Glutamatergic neuron (in vitro differentiated cells): ENCODE results near the gene EML1. TPM values are rescaled to one million over a fixed set of nuclear protein-coding genes. Genes with fewer than 3 reads are reported as not detected.

Experiments used
- DNase-seq: peaks from one replicate; pipeline ENCODE4 v3.0.0; 2022
- H3K27ac Mint-ChIP-seq: one replicate; pipeline ENCODE4 v1.8.0; 2020; ENCODE audit warnings: mild to moderate bottlenecking, mixed read lengths, inconsistent platforms; ENCODE audit not compliant: unreplicated experiment
- H3K27me3 Mint-ChIP-seq: one replicate; pipeline ENCODE4 v1.8.0; 2020; ENCODE audit warnings: mild to moderate bottlenecking, moderate library complexity, mixed read lengths, inconsistent platforms; ENCODE audit not compliant: unreplicated experiment
- H3K36me3 Mint-ChIP-seq: one replicate; pipeline ENCODE4 v1.8.0; 2020; ENCODE audit warnings: mild to moderate bottlenecking, mixed read lengths, inconsistent platforms; ENCODE audit not compliant: unreplicated experiment
- H3K4me1 Mint-ChIP-seq: one replicate; pipeline ENCODE4 v1.8.0; 2020; ENCODE audit warnings: mild to moderate bottlenecking, low read depth, mixed read lengths, inconsistent platforms; ENCODE audit not compliant: unreplicated experiment
- H3K4me3 Mint-ChIP-seq: one replicate; pipeline ENCODE4 v1.8.0; 2020; ENCODE audit warnings: mild to moderate bottlenecking, mixed read lengths, inconsistent platforms; ENCODE audit not compliant: unreplicated experiment
- H3K9me3 Mint-ChIP-seq: one replicate; pipeline ENCODE4 v1.8.0; 2020; ENCODE audit warnings: mild to moderate bottlenecking, moderate library complexity, mixed read lengths, inconsistent platforms; ENCODE audit not compliant: unreplicated experiment
- CTCF ChIP-seq: fragments of 200-600 bp; sonication (generic); IDR thresholded peaks from one replicate; pipeline ENCODE4 v1.5.0; 2021; ENCODE audit not compliant: partially characterized antibody, unreplicated experiment
- total RNA-seq: library from RNA; stranded (reverse); fragmentation: NEBNext Ultra II Directional; extraction: Animal tissue kit (Norgen Biotek cat#: 25700); gene quantifications from one replicate; pipeline ENCODE4 v1.2.1, GENCODE V29; 2021; ENCODE audit not compliant: unreplicated experiment

EML1 gene
- total RNA-seq, 1 donor from 2014 or later: 73.6 TPM

DNA sequence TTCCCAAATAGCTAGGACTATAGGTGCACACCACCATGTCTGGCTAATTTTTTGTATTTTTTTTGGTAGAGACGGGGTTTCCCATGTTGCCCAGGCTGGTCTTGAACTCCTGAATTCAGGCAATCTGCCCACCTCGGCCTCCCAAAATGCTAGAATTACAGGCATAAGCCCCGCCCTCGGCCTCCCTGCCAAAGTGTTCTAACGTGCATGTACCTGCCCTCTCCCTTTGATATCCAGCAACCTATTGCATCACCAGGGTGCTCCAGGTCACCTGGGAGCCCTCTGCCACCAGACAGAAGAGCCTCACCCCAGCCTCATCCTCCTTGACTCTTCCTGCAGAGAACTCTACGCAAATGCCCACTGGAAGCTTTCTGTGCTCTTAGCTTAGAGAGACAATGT lies 2.2 kb upstream of the EML1 start:
- Mint-ChIP-seq H3K4me3 (no peak overlapping the region), H3K36me3 (no peaks in the 10 kb centered on the region), H3K27me3 (peaks cover 9% of the 10 kb centered on the region), H3K9me3 (no peaks in the 10 kb centered on the region), H3K4me1 (peaks cover 19% of the 10 kb centered on the region), H3K27ac (no peak overlapping the region)
- no peak for TF ChIP-seq CTCF
- no peak for DNase-seq

GRCh38 chr14:99791476-99792209 lies 1.6 kb upstream of the EML1 start:
- Mint-ChIP-seq H3K27me3 (peaks cover 9% of the 10 kb centered on the region), H3K9me3 (no peaks in the 10 kb centered on the region), H3K4me3 (peak overlapping the region; percentile 22), H3K36me3 (peaks cover 1% of the 10 kb centered on the region), H3K27ac (peak overlapping the region; percentile 7), H3K4me1 (peaks cover 19% of the 10 kb centered on the region)
- TF ChIP-seq CTCF: no peak
- no peak for DNase-seq

GRCh38 chr14:99792210-99792535 lies 1.0 kb upstream of the EML1 start:
- H3K27ac Mint-ChIP-seq: peak overlapping the region; percentile 45
- peaks cover 9% of the 10 kb centered on the region for H3K27me3 Mint-ChIP-seq
- peaks cover 7% of the 10 kb centered on the region for H3K36me3 Mint-ChIP-seq
- TF ChIP-seq CTCF: no peak
- H3K4me1 Mint-ChIP-seq: peaks cover 19% of the 10 kb centered on the region
- peak overlapping the region; percentile 75 for H3K4me3 Mint-ChIP-seq
- no peak for DNase-seq
- peaks cover 3% of the 10 kb centered on the region for H3K9me3 Mint-ChIP-seq

- no peak for TF ChIP-seq CTCF
- peak; percentile 34 for DNase-seq
- H3K27ac Mint-ChIP-seq: peak overlapping the region; percentile 45
- peaks cover 9% of the 10 kb centered on the region for H3K27me3 Mint-ChIP-seq
- H3K36me3 Mint-ChIP-seq: peaks cover 9% of the 10 kb centered on the region
- H3K4me3 Mint-ChIP-seq: peak overlapping the region; percentile 75
- peaks cover 3% of the 10 kb centered on the region for H3K9me3 Mint-ChIP-seq
- peaks cover 19% of the 10 kb centered on the region for H3K4me1 Mint-ChIP-seq
Observed at GRCh38 chr14:99792551-99793212, 531 bp upstream of the EML1 start.

- TF ChIP-seq CTCF: no peak
- H3K4me1 Mint-ChIP-seq: peaks cover 19% of the 10 kb centered on the region
- H3K27ac Mint-ChIP-seq: peak overlapping the region; percentile 69
- no peak for DNase-seq
- peaks cover 9% of the 10 kb centered on the region for H3K36me3 Mint-ChIP-seq
- H3K9me3 Mint-ChIP-seq: peaks cover 3% of the 10 kb centered on the region
- peak overlapping the region; percentile 89 for H3K4me3 Mint-ChIP-seq
- peaks cover 6% of the 10 kb centered on the region for H3K27me3 Mint-ChIP-seq
Observed at GRCh38 chr14:99794151-99794780, 1.1 kb downstream of the EML1 start.
